Endothelial cell of umbilical vein (primary cell): ENCODE measurements around the gene CARD10. TPM values are rescaled to one million over a fixed set of nuclear protein-coding genes. Genes with fewer than 3 reads are reported as not detected.

ENCODE experiments used
- BruUV-seq: library from RNA; stranded (reverse); fragments of 400-500 nt; replicated peaks from 2 replicates; lab custom pipeline; 2021; lab: Mats Ljungman, UMichigan
- CTCF ChIA-PET: fragments of 300-600, 350-600 bp; sonication (Branson Sonifier 250); formaldehyde crosslinking; loops from one replicate; lab custom pipeline; 2021; ENCODE audit warnings: antibody characterized with exemption, inconsistent platforms; lab: Charles Lee
- POLR2A ChIA-PET: fragments of 300-600, 350-600 bp; sonication (Branson Sonifier 250); formaldehyde crosslinking; loops from one replicate; lab custom pipeline; 2021; ENCODE audit warnings: antibody characterized with exemption, inconsistent platforms; lab: Charles Lee
- DNase-seq: peaks from one replicate; pipeline ENCODE4 v3.0.0-alpha.2; 2011; ENCODE audit warnings: low read depth, low spot score
- FAIRE-seq: peaks from 2 replicates; lab custom pipeline; 2011; peaks lifted over from hg19 to GRCh38; lab: Jason Lieb, UNC
- H2AFZ ChIP-seq: 2 replicates; pipeline ENCODE4 v1.6.0; 2012; ENCODE audit warnings: low read depth, low read length, control low read depth, inconsistent platforms
- H3K27ac ChIP-seq: 2 replicates; pipeline ENCODE4 v1.5.1; 2011; ENCODE audit warnings: low read depth, mild to moderate bottlenecking, control low read depth, low read length, moderate library complexity; ENCODE audit not compliant: insufficient read depth
- H3K27me3 ChIP-seq, 2 experiments: 2 replicates each; pipeline versions ENCODE4 v1.6.0 to v1.6.1; 2011; ENCODE audit warnings: low read length in 2 of 2, mixed read lengths in 1 of 2; ENCODE audit not compliant: control insufficient read depth in 2 of 2, insufficient read depth in 2 of 2
- H3K36me3 ChIP-seq, 2 experiments: 2 replicates in 1 of 2; 3 replicates in 1 of 2; pipeline ENCODE4 v1.5.1; 2011; ENCODE audit warnings: low read length in 2 of 2, mild to moderate bottlenecking in 1 of 2, moderate library complexity in 1 of 2; ENCODE audit not compliant: control insufficient read depth in 2 of 2, insufficient read depth in 2 of 2; ENCODE audit errors: extremely low read depth in 1 of 2
- H3K4me1 ChIP-seq: 3 replicates; pipeline ENCODE4 v1.5.1; 2011; ENCODE audit warnings: mild to moderate bottlenecking, low read length; ENCODE audit not compliant: control insufficient read depth, insufficient read depth; ENCODE audit errors: extremely low read depth
- H3K4me2 ChIP-seq: 2 replicates; pipeline ENCODE4 v1.6.1; 2011; ENCODE audit warnings: low read length, control low read depth, mixed read lengths; ENCODE audit not compliant: insufficient read depth
- H3K4me3 ChIP-seq, 3 experiments: fragments of 200-600 bp in 1 of 3; sonication (generic), shearing (Covaris generic) in 1 of 3; replicated peaks in 1 of 3; 2 replicates each; pipeline ENCODE4 v1.5.1; 2011 to 2016; ENCODE audit warnings: control low read depth in 3 of 3, low read length in 3 of 3, mild to moderate bottlenecking in 2 of 3, inconsistent platforms in 1 of 3, low read depth in 1 of 3, moderate library complexity in 1 of 3; ENCODE audit not compliant: insufficient read depth in 1 of 3
- H3K79me2 ChIP-seq: 2 replicates; pipeline ENCODE4 v1.6.0; 2012; ENCODE audit warnings: low read length, inconsistent platforms; ENCODE audit not compliant: control insufficient read depth, insufficient read depth
- H3K9ac ChIP-seq: replicated peaks from 2 replicates; pipeline ENCODE3; 2011; ENCODE audit warnings: low read length, control low read depth; ENCODE audit not compliant: insufficient read depth; ENCODE audit errors: extremely low read depth
- H3K9me1 ChIP-seq: replicated peaks from 3 replicates; pipeline ENCODE4 v1.6.0; 2011; ENCODE audit warnings: mild to moderate bottlenecking, low read length; ENCODE audit not compliant: control insufficient read depth, insufficient read depth; ENCODE audit errors: extremely low read depth
- H3K9me3 ChIP-seq: replicated peaks from 2 replicates; pipeline ENCODE4 v1.5.1; 2012; ENCODE audit warnings: low read length, inconsistent platforms; ENCODE audit not compliant: control insufficient read depth, insufficient read depth
- H4K20me1 ChIP-seq: replicated peaks from 2 replicates; pipeline ENCODE3; 2011; ENCODE audit warnings: mild to moderate bottlenecking, low read length; ENCODE audit not compliant: control insufficient read depth, insufficient read depth; ENCODE audit errors: extremely low read depth
- EZH2 ChIP-seq: IDR thresholded peaks from 2 replicates; pipeline ENCODE4 v1.6.1; 2012; ENCODE audit warnings: borderline replicate concordance, low read depth, mild to moderate bottlenecking, moderate library complexity, low read length, inconsistent platforms; ENCODE audit not compliant: severe bottlenecking
- FOS ChIP-seq: IDR thresholded peaks from 2 replicates; pipeline ENCODE4 v1.6.1; 2011; ENCODE audit warnings: mild to moderate bottlenecking, low read length, moderate library complexity, borderline replicate concordance; ENCODE audit not compliant: insufficient read depth
- GATA2 ChIP-seq: IDR thresholded peaks from 2 replicates; pipeline ENCODE4 v1.7.0; 2011; ENCODE audit warnings: low read depth, mild to moderate bottlenecking, moderate library complexity, mixed read lengths, low read length; ENCODE audit not compliant: insufficient read length, insufficient read depth
- JUN ChIP-seq: IDR thresholded peaks from 2 replicates; pipeline ENCODE4 v1.6.1; 2011; ENCODE audit warnings: borderline replicate concordance, low read depth; ENCODE audit not compliant: insufficient read length, insufficient read depth
- MYC ChIP-seq: IDR thresholded peaks from one replicate; pipeline ENCODE4 v1.6.1; 2011; ENCODE audit warnings: mild to moderate bottlenecking, low read depth, low read length
- POLR2A ChIP-seq: IDR thresholded peaks from 2 replicates; pipeline ENCODE4 v1.6.1; 2012; ENCODE audit warnings: low read depth, mild to moderate bottlenecking, control low read depth, low read length
- POLR2AphosphoS5 ChIP-seq: IDR thresholded peaks from 2 replicates; pipeline ENCODE4 v1.6.1; 2012; ENCODE audit warnings: low read depth, mild to moderate bottlenecking, control low read depth, low read length, moderate library complexity; ENCODE audit not compliant: insufficient read depth
- dilution Hi-C: fragments of 300-500 bp; cut with MboI; formaldehyde crosslinking; loops from one replicate; pipeline ENCODE4 v1.15.0; 2019; ENCODE audit warnings: low sequenced_read_pairs; ENCODE audit not compliant: extremely low pct_ligation_motif_present
- intact Hi-C: fragments of 100-400 bp; cut with micrococcal nuclease; formaldehyde crosslinking; loops from one replicate; pipeline ENCODE4 v1.10.0; 2022
- polyA plus RNA-seq, 4 experiments: library from polyadenylated mRNA; depleted of rRNA in 3 of 4; stranded (reverse) in 3 of 4; unstranded in 1 of 4; fragments of >200 nt; gene quantifications; 2 replicates each; pipeline versions ENCODE4 v1.2.1 to v1.2.3, GENCODE V29; 2011 to 2012; ENCODE audit warnings: missing spikeins in 1 of 4
- total RNA-seq: library from RNA; stranded (reverse); gene quantifications from 2 replicates; pipeline ENCODE4 v1.2.3, GENCODE V29; 2021
- TF ChIP-seq, protein P1 (sequence below): IDR thresholded peaks from 2 replicates; pipeline ENCODE4 v1.6.1; 2011; ENCODE audit not compliant: insufficient read depth, insufficient read length
- TF ChIP-seq, protein P2 (sequence below), 2 donors: IDR thresholded peaks; 1 replicate in 1 of 2; 2 replicates in 1 of 2; pipeline ENCODE4 v1.5.1; 2011; ENCODE audit warnings: low read length in 2 of 2, mild to moderate bottlenecking in 2 of 2, moderate library complexity in 2 of 2, control low read depth in 1 of 2, inconsistent platforms in 1 of 2, low read depth in 1 of 2; ENCODE audit not compliant: insufficient read depth in 1 of 2; ENCODE audit errors: extremely low read depth in 1 of 2

Gene CARD10
- total and polyA plus RNA-seq, 2 donors (not counting 3 experiments of a cell fraction or from before 2014, with no cell fraction given) = 36.1 to 39.5 TPM

DNA sequence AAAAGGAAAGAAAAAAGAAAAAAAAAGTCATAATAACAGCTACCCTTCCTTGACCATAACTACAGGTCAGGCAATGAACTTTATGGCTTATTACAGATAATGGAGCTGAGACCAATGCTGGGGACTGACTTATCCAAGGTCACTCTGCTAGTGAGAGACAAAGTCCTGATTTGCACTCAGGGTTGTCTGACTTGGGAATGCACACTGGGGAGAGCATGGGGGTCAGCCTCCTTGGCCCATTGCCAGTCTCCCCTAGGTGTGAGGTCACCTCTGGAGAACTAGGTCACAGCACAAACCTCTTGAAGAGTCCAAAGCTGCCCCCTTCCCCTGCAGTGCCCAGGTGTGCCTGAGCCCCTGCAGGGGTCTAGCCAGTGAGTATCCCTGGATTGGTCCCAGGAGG, 35.8 kb upstream of the CARD10 start:
- no peak for FAIRE-seq
- BruUV-seq = no TSS peak
- intact Hi-C loops = no loop called here

More for the DNA sequence above, 35.8 kb upstream of the CARD10 start:
- Histone ChIP-seq H2AFZ (no peak overlapping the region), H3K4me1 (peaks cover 37% of the 10 kb centered on the region), H3K9ac (no peak overlapping the region), H3K4me3 (no peak overlapping the region), H3K36me3 (no peaks in the 10 kb centered on the region), H3K4me2 (no peak overlapping the region), H3K79me2 (no peaks in the 10 kb centered on the region), H4K20me1 (no peaks in the 10 kb centered on the region), H3K9me3 (no peaks in the 10 kb centered on the region), H3K27ac (no peak overlapping the region), H3K27me3 (no peaks in the 10 kb centered on the region), H3K9me1 (no peaks in the 10 kb centered on the region)
- TF ChIP-seq GATA2 = no peak
- TF ChIP-seq EZH2 = no peak
- TF ChIP-seq, protein P1, sequence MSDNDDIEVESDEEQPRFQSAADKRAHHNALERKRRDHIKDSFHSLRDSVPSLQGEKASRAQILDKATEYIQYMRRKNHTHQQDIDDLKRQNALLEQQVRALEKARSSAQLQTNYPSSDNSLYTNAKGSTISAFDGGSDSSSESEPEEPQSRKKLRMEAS = no peak
- TF ChIP-seq MYC = no peak
- no peak for TF ChIP-seq JUN
- no peak for TF ChIP-seq POLR2A
- no peak for TF ChIP-seq FOS
- no peak for TF ChIP-seq POLR2AphosphoS5
- TF ChIP-seq, protein P2, sequence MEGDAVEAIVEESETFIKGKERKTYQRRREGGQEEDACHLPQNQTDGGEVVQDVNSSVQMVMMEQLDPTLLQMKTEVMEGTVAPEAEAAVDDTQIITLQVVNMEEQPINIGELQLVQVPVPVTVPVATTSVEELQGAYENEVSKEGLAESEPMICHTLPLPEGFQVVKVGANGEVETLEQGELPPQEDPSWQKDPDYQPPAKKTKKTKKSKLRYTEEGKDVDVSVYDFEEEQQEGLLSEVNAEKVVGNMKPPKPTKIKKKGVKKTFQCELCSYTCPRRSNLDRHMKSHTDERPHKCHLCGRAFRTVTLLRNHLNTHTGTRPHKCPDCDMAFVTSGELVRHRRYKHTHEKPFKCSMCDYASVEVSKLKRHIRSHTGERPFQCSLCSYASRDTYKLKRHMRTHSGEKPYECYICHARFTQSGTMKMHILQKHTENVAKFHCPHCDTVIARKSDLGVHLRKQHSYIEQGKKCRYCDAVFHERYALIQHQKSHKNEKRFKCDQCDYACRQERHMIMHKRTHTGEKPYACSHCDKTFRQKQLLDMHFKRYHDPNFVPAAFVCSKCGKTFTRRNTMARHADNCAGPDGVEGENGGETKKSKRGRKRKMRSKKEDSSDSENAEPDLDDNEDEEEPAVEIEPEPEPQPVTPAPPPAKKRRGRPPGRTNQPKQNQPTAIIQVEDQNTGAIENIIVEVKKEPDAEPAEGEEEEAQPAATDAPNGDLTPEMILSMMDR (IDR thresholded peaks at IDR 0.05; ENCODE audit: extremely low read depth in 1 of 2, insufficient read depth in 1 of 2, low read depth in 1 of 2, low read length in 2 of 2) = no peak
- POLR2A ChIA-PET = no interaction called here
- CTCF ChIA-PET = interaction anchor here (1.4 to 21.8 kb wide), 3 partner anchors 9 to 37 kb away, joined by 5 to 977 read pairs (median 6); no protein-coding TSS in a partner anchor
- no peak for DNase-seq
- dilution Hi-C loops = no loop called here
